GM21786 (cell line): ENCODE measurements around the gene GJB2.

ENCODE experiments used
- ATAC-seq: cut with Tn5 transposase; IDR thresholded peaks from one replicate; pipeline ENCODE4 v1.9.1; 2021; ENCODE audit not compliant: unreplicated experiment

GJB2 gene

DNA sequence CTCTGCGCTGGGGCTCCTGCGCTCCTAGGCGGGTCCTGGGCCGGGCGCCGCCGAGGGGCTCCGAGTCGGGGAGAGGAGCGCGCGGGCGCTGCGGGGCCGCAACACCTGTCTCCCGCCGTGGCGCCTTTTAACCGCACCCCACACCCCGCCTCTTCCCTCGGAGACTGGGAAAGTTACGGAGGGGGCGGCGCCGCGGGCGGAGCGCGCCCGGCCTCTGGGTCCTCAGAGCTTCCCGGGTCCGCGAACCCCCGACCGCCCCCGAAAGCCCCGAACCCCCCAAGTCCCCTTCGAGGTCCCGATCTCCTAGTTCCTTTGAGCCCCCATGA lies at the start of gene GJB2:
TSS of gene GJB2 (minus strand) at position 103 of the 326 bp plus-strand sequence. CDS start 3,357 bp downstream, outside the sequence.
- ATAC-seq: no peak

DNA sequence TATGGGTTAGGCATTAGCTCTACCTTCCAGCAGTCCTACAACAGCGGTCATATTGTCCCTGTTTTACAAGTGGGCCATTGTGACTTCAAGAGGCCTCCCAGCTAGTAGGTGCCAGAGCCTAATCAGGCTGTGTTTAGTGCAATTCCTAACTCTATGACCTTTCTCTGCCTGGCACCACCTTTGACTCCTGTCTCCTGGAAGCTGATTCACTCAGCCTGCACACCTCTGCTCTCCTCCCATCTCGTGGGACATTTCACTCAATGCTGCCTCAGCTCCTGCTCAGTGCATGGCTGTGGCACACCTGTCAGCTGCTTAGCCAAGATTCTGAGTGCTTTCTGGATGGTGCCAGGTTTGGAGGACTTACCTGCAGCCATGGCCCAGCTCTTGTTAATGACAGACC lies 48.9 kb upstream of the GJB2 start:
- ATAC-seq: no peak

DNA sequence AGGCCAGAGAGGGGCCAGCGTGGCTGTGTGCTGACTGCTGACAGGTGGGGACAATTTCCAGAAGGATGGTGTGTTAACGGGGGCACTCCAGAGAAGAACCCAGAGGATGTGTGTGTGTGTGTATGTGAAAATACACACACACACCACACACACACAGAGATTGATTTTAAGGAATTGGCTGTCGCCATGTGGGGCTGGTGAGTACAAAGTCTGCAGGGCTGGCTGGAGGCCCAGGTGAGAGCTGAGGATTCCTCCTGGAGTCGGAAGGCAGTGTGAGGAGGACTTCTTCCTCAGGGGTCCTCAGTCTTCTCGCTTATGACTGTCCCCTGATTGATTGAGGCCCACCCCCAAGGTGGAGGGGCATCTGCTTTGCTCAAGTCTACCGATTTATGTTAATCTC lies 47.0 kb upstream of the GJB2 start:
- no peak for ATAC-seq

DNA sequence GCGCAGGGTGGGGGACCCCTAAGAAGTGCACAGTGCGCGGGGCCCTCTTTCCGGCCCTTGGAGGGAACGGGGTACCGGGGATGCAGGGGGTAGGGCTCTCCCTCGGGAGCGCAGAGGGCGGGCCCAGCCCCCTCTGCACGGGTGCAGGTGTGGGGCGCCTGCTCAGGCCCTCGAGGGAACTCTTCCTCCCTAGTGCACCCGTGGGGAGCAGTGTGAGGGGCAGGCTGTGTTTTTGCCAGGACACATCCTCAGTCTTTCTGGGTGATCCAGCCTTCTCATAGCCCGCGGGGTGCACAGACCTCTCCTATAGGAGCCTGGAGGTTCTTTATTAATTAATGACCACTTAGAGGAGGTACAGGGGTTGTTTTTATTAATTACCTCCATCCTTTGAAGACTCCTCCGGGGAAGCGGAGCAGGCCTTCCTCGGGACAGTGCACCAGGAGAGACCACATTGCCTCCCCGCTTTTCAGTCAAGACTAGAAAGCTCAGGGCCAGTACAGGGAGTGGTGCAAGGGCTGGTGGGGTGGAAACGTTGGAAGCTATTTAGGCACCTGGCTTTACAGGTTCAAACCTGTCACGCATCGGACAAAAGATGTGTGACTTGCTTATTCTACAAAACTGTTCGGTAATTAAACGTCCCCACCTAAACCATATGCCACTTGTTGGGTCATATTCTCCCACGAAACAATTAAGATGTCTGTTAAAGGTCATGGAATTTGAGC lies 40.0 kb upstream of the GJB2 start:
- no peak for ATAC-seq

DNA sequence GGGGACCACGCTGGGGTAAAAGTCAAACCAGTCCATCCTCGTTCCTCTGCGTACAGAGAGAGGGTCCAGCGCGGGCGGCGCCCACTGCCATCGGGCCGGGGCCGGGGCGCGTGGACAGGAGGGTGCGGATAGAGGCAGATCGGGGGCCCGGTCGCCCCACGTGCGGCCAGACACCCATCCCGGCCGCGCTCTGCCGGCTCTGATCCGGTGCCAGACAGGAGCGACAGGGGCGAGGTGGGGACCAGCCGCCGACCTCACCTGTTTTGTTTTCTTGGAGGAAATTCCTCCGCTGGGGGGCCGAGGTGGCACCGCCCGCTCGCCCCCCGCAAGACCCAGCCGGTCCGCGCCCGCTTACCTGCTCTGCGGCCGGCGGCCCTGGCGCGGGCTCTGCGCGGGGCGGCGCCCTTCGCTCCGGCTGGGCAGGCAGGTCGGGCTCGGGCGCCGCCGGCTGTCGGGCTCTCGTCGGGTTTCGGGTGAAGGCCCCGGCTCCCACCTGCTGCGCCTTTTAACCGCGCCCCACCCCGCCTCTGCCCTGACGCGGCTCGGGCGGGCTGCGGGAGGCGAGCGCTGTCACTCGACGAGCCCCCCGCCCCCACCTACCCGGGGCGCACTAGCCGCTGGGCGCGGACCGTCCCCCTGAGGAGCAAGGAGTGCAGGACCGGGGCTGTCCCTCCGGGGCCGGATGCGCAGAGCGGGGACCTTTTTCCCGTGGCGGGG lies 39.3 kb upstream of the GJB2 start, which contains the start of gene GJB6:
TSS of gene GJB6 (minus strand) at position 481 of the 717 bp plus-strand sequence. CDS start 8,839 bp downstream, outside the sequence.
- ATAC-seq: no peak

DNA sequence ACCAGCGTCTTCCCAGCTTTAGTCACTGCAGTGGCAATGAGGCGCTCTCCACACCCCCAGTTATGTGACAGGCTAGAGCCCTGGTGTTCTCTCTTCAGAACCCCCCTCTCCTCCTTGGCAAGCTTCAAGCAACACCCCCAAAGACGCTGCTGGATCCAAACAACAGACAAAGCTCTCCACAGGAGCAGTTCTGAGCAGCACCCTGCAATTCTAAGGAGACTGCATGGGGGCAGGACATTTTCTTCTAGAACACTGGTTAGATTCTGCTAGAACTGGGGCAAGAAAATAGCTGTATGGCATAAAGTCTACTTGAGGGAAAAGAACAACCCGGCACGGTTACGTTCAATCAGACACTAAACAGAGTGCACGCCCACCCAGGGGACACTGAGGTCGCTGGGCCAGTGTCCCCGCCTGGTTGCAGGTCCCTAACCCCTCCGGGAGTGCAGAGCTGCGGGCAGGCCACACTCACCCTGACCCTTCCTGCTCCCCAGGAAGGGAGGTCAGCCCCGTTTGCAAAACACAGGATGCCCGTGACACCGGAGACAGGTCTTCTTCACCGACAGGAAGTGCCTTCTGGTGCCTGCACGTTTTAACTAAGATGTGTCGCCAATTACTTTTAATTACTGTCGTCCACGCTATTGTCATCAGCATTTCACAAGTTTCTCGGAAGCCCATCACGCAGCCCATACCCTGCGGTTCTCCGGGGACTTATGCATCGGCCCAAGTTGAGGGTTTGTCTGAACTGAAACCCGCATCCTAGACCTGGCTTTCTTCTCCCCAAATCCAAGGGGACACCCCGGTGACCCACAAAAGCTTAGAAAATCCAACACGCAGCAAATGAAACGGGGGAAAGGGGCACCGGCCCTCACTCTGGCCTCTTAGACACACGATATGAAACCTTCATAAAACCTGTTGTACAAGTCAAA lies 38.4 kb upstream of the GJB2 start:
- ATAC-seq: no peak

DNA sequence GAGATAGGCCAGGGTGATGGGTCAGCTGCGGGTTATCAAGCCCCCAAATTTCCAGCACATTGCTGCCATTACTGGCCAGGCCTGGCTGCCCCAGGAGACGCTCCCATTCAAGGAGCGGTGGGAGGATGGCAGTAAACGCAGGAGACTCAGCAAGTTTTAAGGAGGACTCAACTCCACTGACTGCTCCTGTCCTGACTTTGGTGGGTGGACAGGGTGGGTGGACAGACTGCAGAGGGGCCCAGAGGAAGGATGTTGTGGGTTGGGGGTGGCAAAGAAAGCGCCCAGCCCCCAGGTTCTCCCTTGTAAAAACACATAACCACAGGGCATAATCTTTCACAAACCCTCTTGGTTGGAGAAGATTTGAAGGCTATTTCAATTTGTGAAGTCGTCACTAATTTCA lies 35.0 kb upstream of the GJB2 start:
- ATAC-seq: no peak

DNA sequence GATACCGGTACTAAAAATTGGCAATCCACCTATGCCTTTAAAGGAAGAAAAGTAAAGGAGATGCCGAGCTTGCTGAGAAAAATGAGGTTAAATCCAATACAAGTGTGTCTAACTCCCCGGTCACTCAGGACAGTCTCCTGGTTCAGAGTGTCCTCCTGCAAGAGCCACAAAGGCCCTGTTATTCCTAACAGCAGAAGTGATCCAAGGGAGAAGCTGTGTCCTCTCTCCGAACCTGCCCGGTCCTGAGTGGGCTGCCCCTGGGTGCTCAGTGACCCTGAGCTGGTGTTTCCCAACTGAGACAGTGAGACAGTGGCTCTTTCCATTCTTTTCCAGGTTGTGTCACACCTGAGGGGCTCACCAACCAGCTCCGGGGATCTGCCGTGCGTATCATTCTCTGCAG lies 34.5 kb upstream of the GJB2 start:
- ATAC-seq: no peak

DNA sequence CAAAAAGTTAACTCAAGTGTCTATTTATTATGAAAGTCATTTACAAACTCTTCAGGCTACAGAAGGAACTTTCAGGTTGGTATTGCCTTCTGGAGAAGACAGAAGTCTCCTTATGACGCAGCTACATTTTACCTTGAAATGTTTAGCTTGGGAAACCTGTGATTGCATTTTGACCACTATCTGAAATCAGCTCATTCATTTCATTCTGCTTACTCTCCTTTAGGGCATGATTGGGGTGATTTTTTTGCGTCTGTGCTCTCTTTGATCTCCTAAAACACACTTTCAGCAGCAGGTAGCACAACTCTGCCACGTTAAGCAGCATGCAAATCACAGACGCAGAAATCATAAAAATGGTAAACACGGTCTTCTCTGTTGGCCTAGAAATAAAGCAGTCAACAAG lies 29.8 kb upstream of the GJB2 start:
- ATAC-seq: no peak

DNA sequence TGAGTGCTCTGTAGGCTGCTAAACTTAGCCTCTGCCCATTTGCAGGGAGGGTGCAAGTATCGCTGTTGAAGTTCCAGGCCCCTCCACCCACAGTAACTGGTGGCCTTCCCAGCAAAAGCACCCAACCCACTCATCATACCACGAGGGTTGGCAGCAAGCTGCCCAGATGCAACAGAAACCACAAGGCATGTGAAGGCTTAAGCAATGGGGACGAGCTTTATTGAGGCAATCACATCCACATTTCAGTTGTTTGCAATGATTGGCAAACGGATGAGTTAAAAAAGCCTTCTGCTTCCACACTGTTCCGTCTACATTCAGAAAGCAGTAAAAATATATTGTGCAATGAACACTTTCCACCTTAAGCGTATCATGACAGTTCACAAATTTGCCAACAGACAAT lies 29.0 kb upstream of the GJB2 start:
- no peak for ATAC-seq

DNA sequence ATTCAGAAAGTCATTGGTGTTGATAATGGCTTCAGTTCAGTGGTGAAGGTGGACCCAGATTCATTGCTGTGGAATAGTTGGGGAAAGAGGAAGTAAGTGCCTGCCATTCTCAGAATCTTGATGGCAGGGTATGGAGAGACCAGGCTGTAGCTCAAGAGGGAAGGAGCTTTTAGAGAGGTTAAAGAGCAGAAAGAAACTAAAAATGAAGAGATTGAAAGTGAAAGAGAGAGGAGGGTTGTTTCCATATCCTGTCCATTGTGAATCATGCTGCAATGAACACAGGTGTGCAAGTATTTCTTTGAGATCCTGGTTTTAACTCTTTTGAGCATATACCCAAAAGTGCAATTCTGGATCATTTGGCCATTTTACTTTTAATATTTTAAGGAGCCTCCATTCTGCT lies 26.8 kb upstream of the GJB2 start:
- peak; percentile 97 for ATAC-seq

DNA sequence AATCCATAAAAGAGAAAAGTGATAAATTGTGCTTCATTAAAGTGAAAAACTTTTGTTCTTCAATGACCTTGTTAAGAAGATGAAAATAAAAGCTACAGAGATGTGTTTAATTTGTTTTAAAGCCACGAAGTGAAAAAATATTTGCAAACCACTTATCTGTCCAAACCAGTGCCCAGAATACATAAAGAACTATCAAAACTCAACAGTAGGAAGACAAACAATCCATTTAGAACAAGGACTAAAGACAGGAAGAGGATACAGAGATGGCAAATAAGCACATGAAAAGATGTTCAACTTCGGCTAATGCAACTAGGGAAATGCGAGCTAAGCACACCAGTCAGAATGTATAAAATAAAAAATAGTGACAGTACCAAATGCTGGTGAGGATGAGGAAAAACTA lies 24.4 kb upstream of the GJB2 start:
- ATAC-seq: no peak

DNA sequence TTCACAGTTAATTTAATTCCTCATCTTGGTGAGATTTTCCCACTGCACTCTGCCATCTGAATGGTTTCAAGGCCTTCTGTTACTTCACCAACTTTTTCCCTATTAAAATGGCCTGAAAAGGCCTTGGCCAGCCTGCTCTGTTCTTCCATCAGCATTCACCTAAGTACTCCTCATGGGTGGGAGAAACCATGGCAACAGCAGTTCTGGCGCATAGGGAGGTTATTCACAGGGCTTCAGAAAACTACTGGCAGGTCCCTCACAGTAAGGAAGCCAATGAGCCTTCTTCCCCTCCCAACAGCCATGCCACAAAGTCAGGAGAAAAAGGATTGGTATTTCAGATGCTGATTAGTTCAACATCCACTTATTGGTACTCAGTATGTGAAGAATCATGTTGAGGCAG lies 17.2 kb upstream of the GJB2 start:
- no peak for ATAC-seq

DNA sequence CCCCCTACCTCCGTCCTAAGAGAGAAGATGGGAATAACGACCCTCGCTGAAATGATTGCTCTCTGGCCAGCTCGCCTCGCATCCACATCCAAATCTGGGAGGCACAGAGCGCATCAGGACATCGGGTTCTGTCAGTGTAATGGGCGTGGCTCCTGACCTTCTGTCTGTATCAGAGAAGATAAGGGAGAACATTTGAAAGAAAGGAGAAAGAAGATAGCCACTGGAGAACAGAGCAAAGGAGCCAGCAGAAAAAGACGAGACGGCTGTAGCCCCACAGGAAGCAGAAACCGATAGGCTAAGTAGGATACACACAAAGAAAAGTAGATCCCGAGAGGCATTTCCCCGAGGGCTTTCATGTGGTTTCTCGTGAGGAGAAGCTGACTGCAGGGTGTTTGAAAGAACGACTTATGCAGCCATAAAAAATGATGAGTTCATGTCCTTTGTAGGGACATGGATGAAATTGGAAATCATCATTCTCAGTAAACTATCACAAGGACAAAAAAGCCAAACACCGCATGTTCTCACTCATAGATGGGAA lies 14.0 kb upstream of the GJB2 start:
- no peak for ATAC-seq

DNA sequence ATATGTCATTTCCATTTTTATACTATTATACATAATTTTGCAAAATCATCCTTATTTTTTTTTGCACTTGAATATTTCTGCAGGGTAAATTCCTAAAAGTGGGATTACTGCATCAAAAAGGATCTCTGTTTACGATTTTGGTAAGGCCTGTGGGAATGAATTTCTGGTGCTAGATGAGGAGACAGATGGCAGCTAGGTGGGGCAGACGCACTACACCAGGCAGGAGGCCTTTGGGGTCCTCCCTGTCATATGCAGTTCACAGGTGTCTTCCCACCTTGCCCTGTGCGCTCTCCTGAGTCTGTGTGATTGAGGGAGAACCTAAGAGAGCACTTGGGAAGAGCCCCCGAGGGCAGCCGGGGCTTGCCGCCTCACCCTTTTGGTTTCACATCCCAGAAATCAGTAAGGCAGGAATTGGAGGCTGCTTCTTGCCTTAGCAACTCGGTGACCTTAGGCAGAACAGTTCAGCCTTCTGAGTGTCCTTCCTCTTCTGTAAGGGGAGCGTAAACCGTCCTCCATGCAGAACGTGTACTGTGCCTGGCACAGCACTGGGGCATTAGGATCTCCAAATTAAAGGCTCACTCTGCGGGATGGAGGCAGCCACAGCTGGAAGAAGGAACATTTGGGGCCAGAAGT lies 13.4 kb upstream of the GJB2 start:
- ATAC-seq: no peak

DNA sequence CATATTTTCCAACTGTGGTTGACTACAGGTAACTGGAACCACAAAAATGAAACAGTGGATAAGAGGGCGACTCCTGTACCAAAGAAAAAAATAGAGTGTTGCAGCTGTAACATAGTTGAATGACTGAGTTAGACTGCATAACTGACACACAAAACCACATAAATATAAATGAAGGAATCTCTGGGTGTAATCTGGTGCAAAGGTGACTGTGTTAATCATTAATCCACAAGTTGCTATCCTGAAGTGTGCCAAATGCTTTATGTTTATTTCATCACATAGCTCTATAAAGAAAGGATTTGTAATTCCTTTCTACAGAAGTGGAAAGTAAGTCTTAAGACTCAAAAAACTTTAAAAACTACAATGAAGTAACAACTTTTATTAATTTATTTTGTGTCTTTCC lies 6.0 kb upstream of the GJB2 start:
- ATAC-seq: no peak

DNA sequence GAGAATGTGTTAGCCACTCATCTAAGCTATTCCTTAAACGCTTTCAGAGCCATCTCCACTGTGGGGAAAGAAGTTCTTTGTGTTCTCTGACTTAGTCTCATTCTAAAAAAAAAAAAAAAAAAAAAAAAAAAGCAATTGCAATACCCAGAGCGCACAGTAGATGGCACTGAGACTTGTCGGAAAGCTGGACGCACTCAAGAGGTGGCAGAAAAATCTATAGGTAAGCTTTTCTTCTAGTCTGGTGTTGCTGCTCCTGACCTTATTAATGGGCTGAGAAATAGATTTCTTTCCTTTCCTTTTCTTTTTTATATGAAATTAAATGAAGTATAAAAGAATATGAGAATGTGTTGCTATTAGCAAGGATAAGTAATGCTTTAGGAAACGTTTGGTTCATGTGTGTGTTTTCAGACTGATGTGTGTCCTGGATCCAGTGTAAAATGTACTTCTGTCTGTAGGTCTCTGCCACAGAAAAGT lies 4.7 kb upstream of the GJB2 start:
- ATAC-seq: no peak

DNA sequence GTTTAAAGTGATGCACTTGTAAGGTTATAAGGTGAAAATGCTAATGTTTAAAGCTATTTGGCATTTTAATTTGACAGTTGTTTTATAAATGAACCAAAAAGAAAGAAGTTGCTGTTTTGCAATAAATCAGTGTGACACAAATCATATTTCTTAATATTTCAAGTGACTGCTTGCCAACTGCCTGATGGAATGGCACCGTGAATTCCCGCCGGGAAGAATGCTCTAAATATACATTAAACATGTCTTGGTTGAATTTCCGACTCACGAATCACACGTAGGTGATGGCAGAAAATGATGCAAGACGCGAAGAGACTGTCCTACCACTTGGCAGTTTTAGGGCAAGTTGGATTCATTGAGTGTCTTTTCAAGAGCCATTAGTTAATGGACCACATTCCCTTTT lies 3.1 kb upstream of the GJB2 start:
- no peak for ATAC-seq

DNA sequence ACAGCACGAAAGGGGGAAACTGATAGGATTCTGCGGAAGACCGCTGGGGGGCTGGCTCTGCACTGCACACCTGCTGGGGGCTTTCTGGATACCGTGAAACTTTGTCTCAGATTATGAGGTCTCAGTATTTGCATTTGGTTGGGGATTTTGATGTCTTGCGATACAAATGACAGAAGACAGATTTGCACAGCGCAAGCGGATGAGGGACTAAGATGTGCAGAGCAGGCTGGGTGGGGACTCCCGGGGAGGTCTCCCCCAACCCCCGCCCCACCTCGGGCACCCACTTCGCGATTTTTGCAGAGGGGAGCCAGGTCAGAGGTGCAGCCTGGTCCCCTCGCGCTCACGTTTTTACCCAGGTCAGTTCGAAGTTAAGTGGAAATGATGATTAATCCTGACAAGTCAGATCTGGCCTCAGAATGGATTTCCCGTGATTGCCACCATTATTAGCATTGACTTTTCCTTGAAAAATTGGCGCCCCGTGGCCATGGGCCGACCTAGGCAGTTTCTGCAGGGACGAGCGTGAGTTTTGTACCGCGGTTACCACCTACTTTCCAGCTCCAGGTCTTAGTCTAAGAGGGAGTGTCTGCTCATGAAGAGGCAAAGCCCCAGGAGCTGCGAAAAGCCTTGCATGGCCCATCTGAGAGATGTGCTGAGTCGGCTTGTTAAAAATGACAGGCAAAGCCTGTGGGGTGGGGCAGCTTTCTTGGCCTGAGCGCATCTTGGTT lies 1.3 kb upstream of the GJB2 start:
- no peak for ATAC-seq
